Measurements from ENCODE around the gene MAB21L3. TPM values are rescaled to one million over a fixed set of nuclear protein-coding genes. Genes with fewer than 3 reads are reported as not detected.

The MAB21L3 gene
- total RNA-seq, 4 donors from 2014 or later: 0.22 to 0.63 TPM; not detected in 2

DNA sequence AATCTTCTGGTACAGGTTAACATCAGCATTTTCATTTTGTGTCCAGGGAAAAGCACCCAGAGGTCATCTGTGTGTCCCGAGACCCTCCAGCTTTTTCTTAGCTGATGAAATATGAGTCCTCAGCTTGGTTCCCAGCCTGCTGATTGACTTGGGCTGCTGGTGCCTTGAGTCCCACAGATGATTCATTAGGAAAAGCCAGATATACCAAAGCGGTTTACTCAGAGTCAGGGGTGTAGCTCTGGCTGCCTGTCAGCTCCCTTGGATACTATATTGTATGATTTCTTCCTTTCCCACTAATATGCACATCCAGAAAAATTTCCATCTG, 43.7 kb upstream of the MAB21L3 start:
- 62 to 65% methylated on average over 2 of the region's 2 CpGs for WGBS, 2 donors
- peak; percentile 14 to 45 for DNase-seq (ENCODE audit: low spot score in 2 of 2)
- Histone ChIP-seq H3K36me3 (peaks cover 0 to 3% (median 0%) of the 10 kb centered on the region in 3 donors), H3K27me3 (no peaks in the 10 kb centered on the region), H3K4me3 (no peak overlapping the region), H3K4me1 (peaks cover 0 to 13% (median 0%) of the 10 kb centered on the region in 4 donors), H3K9me3 (no peaks in the 10 kb centered on the region), H3K27ac (peak overlapping the region in 3 of 4 donors; percentile 31 to 77 (median 54))
- no peak for TF ChIP-seq EP300 (IDR thresholded peaks at IDR 0.05)
- no peak for TF ChIP-seq POLR2A (IDR thresholded peaks at IDR 0.05)
- TF ChIP-seq, protein P1, sequence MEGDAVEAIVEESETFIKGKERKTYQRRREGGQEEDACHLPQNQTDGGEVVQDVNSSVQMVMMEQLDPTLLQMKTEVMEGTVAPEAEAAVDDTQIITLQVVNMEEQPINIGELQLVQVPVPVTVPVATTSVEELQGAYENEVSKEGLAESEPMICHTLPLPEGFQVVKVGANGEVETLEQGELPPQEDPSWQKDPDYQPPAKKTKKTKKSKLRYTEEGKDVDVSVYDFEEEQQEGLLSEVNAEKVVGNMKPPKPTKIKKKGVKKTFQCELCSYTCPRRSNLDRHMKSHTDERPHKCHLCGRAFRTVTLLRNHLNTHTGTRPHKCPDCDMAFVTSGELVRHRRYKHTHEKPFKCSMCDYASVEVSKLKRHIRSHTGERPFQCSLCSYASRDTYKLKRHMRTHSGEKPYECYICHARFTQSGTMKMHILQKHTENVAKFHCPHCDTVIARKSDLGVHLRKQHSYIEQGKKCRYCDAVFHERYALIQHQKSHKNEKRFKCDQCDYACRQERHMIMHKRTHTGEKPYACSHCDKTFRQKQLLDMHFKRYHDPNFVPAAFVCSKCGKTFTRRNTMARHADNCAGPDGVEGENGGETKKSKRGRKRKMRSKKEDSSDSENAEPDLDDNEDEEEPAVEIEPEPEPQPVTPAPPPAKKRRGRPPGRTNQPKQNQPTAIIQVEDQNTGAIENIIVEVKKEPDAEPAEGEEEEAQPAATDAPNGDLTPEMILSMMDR (IDR thresholded peaks at IDR 0.05): no peak

GRCh38 chr1:116075575-116075974, 35.6 kb upstream of the MAB21L3 start:
- 0% methylated on average over 1 of the region's 1 CpG for WGBS, 2 donors
- H3K4me3 ChIP-seq: no peak overlapping the region
- no peaks in the 10 kb centered on the region for H3K36me3 ChIP-seq
- no peaks in the 10 kb centered on the region for H3K27me3 ChIP-seq
- DNase-seq (ENCODE audit: low spot score in 2 of 2): no peak
- no peaks in the 10 kb centered on the region for H3K9me3 ChIP-seq
- H3K27ac ChIP-seq: no peak overlapping the region
- no peaks in the 10 kb centered on the region for H3K4me1 ChIP-seq
- TF ChIP-seq, protein P1 (IDR thresholded peaks at IDR 0.05): no peak
- TF ChIP-seq EP300 (IDR thresholded peaks at IDR 0.05) (no peak), POLR2A (IDR thresholded peaks at IDR 0.05) (no peak)

GRCh38 chr1:116075990-116076389, 35.2 kb upstream of the MAB21L3 start:
- Histone ChIP-seq H3K36me3 (no peaks in the 10 kb centered on the region), H3K4me3 (no peak overlapping the region), H3K27ac (no peak overlapping the region), H3K9me3 (no peaks in the 10 kb centered on the region), H3K27me3 (no peaks in the 10 kb centered on the region), H3K4me1 (no peaks in the 10 kb centered on the region)
- WGBS, 2 donors: 71 to 81% methylated on average over 4 of the region's 4 CpGs
- TF ChIP-seq EP300 (IDR thresholded peaks at IDR 0.05): no peak
- TF ChIP-seq, protein P1 (IDR thresholded peaks at IDR 0.05): no peak
- TF ChIP-seq POLR2A (IDR thresholded peaks at IDR 0.05): no peak
- DNase-seq (ENCODE audit: low spot score in 2 of 2): no peak

DNA sequence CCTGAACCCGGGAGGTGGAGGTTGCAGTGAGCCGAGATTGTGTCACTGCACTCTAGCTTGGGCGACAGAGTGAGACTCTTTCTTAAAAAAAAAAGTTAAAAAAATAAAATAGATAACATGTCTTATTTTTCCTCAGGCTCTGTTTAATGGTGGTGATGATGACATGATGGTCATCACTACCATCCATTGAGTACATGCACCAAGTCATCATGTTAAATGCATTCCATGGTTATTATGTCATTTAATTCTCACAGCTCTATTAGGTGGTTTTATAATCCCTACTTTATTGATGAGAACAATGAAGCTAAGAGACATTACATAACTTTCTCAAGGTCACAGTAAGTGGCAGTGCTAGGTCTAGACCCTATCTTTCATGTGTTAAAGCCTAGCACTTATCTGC, 34.4 kb upstream of the MAB21L3 start:
- Histone ChIP-seq H3K4me1 (no peaks in the 10 kb centered on the region), H3K9me3 (no peaks in the 10 kb centered on the region), H3K27me3 (no peaks in the 10 kb centered on the region), H3K27ac (no peak overlapping the region), H3K4me3 (no peak overlapping the region), H3K36me3 (no peaks in the 10 kb centered on the region)
- WGBS, 2 donors: 82 to 85% methylated on average over 3 of the region's 3 CpGs
- no peak for DNase-seq (ENCODE audit: low spot score in 2 of 2)
- TF ChIP-seq POLR2A (IDR thresholded peaks at IDR 0.05): no peak
- no peak for TF ChIP-seq EP300 (IDR thresholded peaks at IDR 0.05)
- TF ChIP-seq, protein P1 (IDR thresholded peaks at IDR 0.05): no peak

GRCh38 chr1:116078699-116079223, 32.4 kb upstream of the MAB21L3 start:
- 65 to 68% methylated on average over 6 of the region's 6 CpGs for WGBS, 2 donors

More at GRCh38 chr1:116078699-116079223, 32.4 kb upstream of the MAB21L3 start:
- DNase-seq (ENCODE audit: low spot score in 2 of 2): no peak
- Histone ChIP-seq H3K9me3 (no peaks in the 10 kb centered on the region), H3K36me3 (no peaks in the 10 kb centered on the region), H3K27ac (no peak overlapping the region), H3K27me3 (no peaks in the 10 kb centered on the region), H3K4me3 (no peak overlapping the region), H3K4me1 (no peaks in the 10 kb centered on the region)
- TF ChIP-seq, protein P1 (IDR thresholded peaks at IDR 0.05): no peak
- TF ChIP-seq EP300 (IDR thresholded peaks at IDR 0.05) (no peak), POLR2A (IDR thresholded peaks at IDR 0.05) (no peak)

All from tibial nerve (tissue), 4 donors.